IPS DF 4.7 (cell line): ENCODE results near the gene TRIM48.
"Not testable (repeated sequence)": the region's sequence is repeated elsewhere in the genome, so short reads cannot be mapped to it uniquely, and the experiment has no call there.

Experiments
- DNase-seq: peaks from one replicate; pipeline ENCODE4 v3.0.0-alpha.2; 2013; ENCODE audit warnings: low spot score; ENCODE audit errors: extremely low read depth

Gene TRIM48

GRCh38 chr11:55261855-55262254 is at the start of gene TRIM48:
Gene TRIM48, plus strand, starts transcription at chr11:55262155. Its CDS starts 113 bp downstream, at chr11:55262268.
- not testable (repeated sequence) for DNase-seq

- DNase-seq, result not testable (repeated sequence)
Observed at GRCh38 chr11:55238316-55238715, 23.6 kb upstream of the TRIM48 start.

GRCh38 chr11:55263081-55263480 is 1.1 kb downstream of the TRIM48 start:
- no peak for DNase-seq
